Amygdala (tissue), 56 donors: ENCODE data around the gene C11orf91.
"Not testable (repeated sequence)": the region's sequence is repeated elsewhere in the genome, so short reads cannot be mapped to it uniquely, and the experiment has no call there.

Source experiments
- DNase-seq, 56 donors: peaks; one replicate each; lab custom pipeline; 2025; lab: John Stamatoyannopoulos, UW

C11orf91 gene

DNA sequence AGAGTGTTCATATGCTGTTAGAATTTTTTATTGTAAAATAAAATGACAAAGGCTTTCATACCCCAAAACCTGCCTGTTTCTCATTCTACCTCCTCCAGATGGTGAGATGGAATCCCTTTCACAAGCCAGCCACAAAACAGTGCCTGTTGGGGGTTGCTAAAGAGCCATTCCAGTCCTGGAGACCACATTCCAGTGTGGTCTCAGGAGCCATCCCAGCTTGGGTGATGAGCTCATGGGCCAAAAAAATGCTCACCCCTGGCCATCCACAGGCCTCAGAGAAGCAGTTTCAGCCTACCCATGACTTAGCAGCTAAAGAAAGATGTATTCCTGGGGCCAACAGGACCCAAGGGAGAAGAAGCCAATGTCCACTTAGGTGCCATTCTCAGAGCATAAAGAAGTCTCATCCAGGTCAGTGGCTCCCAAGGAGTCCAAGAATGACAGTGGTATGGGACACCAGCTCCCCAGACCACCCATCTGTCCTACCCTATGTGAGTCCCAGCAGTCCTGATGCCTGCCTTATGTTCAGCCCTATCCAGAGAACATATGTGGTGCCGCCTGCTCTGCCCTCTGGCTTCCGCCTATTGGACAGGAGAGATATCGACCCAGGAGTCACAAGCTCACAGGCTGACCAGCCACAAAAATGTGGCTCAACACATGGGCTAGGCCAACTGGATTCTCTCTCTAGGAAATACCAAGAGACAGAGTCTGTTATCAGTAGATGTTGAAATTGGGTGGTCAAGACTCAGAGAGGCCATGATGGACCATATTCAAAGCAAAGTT, 26.4 kb downstream of the C11orf91 start:
- DNase-seq: no peak

GRCh38 chr11:33672273-33672672, 28.4 kb downstream of the C11orf91 start:
- DNase-seq: no peak

- no peak for DNase-seq
Measured at GRCh38 chr11:33670250-33671011, 30.2 kb downstream of the C11orf91 start.

DNA sequence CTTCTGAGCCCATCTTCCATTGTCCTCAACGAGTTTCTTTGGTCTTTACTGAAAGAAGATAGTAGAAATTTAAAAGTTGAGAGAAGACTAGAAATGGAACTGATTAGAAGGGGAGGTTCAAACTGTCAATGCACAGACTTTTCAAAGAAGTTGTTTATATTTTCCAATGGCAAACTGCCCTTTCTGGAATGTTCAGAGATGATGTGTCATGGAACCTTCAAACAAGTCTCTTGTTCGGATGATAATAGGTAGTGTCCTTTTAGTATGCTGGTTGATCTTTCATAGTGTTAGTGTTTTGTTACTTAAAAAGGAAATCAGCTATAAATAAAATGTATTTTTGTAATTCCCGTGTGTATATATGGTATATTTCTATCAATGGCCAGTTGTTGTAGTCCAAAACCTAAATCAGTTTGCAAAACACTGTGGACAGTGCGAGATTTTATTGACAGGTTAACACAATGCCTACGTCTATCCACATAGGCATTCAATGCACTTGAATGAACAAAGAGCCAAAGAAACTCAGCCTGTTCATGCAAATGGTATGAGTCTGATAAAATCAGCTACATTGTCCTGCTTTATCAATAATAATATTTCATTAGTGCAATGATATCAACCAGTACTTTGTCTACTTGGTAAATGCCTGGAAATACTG, 30.9 kb downstream of the C11orf91 start:
- DNase-seq: no peak

DNA sequence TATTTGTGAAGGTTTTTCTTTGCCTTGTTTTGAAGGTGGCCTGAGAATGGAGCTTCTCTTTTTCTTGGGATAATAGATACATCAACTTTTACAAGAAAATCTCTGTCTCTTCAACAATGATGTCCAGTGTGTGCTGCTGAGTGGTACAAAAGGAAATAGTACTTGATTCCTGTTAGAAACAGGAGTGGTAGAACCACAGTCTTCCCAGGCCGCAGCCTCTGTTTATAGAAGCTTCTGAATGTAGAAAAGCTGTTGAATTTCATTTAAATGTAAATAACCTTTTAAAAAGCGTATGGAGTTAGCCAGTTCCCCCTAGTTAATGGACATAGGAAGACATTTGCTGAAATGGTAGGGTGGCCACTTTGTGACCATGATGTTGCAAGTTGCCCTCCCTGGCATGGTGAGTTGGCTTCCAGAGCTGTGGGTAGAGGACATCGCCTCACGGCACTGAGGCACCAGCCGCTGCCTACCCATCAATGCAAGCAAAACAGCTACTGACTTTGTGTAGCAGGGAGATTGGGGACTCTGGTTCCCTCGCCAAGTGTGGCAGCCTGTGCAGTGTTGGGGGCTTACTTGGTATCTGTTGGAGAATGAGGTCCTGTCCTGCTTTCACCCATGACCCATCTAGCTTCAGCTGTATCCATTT, 31.6 kb downstream of the C11orf91 start:
- DNase-seq: no peak

GRCh38 chr11:33668468-33668825, 32.2 kb downstream of the C11orf91 start:
- DNase-seq: no peak

DNA sequence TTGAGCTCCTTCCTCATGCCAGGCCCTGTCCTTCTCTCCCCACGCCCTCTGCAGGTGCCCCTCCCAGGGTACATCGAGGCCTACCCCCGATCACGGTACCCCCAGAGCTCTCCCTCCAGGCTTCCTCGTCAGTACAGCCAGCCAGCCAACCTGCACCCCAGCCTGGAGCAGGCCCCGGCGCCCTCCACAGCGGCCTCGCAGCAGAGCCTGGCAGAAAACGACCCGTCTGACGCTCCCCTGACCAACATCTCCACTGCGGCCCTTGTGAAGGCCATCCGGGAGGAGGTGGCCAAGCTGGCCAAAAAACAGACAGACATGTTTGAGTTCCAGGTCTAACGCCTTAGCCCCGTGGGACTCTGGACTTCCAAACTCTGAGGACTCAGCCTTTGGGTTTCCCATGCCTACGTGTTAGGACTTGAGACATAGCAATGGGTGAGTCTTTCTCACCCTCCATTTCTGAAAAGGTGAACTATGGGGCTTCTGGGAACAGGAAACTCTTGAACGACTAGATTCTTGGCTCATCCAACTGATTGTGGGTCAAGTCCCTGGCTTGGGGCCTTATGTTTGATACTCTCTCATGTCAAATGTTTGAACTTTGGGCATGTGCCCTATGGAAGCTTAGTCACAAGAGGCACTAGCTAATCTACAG, 32.7 kb downstream of the C11orf91 start:
- DNase-seq: no peak

DNA sequence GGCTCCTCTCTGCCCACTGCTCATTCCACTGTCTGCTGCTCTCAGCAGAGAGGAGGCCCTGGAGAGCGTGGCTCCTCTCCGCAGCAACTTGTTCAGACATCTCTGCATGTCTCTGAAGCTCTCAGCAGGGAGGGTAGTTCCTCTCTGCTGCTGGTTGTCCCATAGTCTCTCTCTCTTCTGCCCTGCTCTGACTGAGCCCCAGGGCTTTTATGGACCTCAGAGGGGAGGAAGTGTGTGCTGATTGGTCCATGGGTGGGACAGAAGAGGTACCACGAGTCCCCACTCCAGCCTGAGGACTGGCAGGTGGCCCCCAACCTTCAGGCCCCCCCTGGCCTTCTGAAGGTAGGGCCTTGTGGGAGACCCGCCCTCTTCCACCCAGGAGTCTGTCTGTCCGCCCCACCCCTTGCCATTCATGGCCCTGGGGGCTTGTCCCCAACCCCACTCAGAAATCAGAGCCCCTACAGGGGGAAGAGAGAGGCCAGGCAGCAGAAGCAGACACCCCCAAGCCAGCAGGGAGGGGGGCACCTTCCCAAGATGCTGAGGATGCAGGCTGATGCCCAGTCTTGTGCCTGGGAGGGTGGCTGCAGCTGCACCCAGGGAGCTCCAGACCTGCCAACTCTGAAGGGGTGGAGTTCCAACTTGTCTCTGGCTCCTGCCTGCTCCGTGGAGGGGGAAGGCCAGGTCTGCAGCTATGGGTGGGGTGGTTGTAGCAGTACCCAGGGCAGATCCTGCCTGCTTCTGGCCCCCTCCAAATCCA, 35.1 kb downstream of the C11orf91 start:
- no peak for DNase-seq

DNA sequence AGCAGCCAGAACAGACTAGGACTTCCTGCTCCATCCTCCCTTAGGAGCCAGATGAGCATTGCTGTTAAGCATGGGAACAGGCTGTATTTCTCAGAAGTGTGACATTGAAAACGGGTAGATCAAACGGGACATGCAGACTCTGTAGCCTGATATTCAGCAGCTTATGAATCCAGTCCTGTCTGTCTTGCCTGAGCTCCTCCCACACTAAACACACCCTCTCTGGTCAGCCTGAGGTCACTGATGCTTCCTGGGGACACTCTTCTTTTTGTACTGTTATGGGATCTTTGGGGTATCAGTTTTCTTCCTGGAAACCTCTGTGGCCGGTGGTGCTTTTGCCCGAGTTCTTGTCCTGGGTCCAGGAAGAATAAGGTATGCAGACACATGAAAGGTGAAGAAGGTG, 35.8 kb downstream of the C11orf91 start:
- DNase-seq: no peak

DNA sequence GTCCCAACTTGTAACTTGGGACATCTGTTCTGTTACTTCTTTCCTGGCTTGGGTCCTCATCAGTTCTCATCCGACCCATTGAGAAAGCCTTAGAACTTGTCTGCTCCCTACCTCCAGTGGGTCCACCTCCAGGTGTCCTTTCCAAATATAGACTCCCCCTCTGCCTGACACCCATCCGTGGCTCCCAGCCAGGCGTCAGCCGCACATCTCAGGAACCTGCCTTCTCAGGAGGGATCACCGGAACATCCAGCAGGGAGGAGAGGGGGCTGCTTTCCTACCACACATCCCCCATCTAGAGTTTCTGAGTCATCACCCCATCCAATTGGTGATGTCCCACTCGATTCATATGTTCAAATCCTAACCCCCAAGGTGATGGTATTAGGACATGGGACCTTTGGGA, 36.5 kb downstream of the C11orf91 start:
- no peak for DNase-seq

GRCh38 chr11:33663121-33663520, 37.5 kb downstream of the C11orf91 start:
- DNase-seq: no peak

DNA sequence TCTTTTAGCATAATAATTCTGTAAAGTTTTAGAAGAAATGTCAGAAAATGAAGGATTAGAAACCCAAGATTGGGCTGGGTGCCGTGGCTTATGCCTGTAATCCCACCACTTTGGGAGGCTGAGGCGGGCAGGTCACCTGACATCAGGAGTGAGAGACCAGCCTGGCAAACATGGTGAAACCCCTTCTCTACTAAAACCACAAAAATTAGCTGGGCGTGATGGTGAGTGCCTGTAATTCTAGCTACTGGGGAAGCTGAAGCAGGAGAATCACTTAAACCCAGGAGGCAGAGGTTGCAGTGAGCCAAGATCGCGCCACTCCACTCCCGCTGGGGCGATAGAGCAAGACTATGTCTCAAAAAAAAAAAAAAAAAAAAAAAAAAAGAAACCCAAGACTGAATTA, 39.1 kb downstream of the C11orf91 start:
- DNase-seq: not testable (repeated sequence)

DNA sequence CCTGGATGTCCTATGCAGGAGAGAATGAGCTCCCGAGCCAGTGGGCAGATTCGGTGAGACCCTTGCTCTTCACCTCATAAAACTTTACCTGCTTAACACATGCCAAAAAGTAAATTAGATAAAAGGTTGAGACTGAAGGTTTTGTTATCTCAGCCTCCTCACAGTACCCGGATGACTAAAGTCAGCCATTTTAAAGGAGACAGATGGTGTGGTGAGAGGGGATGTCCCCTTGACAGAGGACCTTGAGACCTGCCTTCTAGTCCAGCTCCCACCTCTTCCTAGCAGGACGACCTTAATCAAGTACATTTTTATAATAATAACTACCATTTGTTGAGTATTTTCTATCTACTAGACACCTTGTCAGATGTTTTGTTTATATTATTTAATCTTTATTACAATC, 39.7 kb downstream of the C11orf91 start:
- no peak for DNase-seq

DNA sequence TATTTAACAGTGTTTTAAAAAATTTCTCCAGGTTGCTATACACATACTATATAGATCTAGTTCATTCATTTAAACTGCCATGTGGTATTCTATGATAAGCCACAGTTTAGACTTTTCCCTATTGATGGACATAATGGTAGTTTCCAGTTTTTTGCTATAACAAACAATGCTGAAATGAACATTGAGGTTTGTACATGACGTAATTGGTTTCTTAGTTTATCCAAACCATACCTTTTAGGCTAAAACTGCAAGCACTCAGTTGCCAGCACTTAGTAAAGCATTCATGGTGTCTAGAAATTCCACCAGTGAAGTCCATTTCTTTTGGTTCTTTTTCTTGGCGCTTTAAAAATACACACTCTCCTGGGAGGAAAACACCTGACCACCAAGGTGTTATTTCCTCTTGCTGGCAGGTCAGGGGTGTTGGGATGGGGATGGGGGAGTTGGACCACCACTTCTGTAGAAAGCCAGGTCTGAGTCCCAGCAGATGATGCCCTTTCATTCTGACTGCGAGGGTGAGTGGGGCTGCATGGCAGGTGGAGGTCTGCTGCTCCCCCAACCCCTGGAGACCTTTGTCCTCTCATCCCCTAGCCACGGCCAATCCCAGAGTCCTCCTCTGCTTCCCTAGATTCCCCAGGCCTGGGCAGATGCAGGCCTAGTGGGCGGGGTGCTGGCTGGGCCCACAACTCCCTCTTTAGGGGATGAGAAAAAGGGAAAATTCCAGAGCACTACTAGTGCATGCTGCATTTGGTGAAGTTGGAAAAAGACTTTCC, 41.1 kb downstream of the C11orf91 start:
- DNase-seq: no peak

- DNase-seq: no peak
Measured at GRCh38 chr11:33658195-33658900, 42.3 kb downstream of the C11orf91 start.

DNA sequence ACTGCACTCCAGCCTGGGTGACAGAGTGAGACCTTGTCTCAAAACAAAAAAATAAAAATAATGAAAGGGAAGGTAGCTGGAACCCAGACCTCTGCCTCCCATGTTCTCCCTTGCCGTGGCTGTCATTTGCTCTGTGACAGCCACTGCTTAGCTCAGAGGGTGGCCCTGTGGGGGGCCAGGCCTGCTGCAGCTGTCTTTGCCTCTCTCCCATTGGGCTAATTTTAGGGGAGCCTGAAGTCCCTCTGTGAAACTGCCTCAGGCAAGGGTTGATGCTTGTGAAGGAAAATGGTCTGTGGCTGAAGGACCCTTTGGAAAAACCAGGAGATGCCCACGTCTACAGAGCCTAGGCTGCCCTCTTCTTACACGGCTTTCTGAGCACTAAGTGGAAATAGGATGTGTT, 42.9 kb downstream of the C11orf91 start:
- no peak for DNase-seq

- no peak for DNase-seq
Measured at GRCh38 chr11:33656768-33657167, 43.9 kb downstream of the C11orf91 start.

- DNase-seq: no peak
Measured at GRCh38 chr11:33655842-33656600, 44.6 kb downstream of the C11orf91 start.
